ENCODE measurements around the gene FADS2. TPM values are rescaled to one million over a fixed set of nuclear protein-coding genes. Genes with fewer than 3 reads are reported as not detected.

Gene FADS2
- total RNA-seq, 4 donors from 2014 or later, result 1.5 to 6.4 (median 4.0) TPM

DNA sequence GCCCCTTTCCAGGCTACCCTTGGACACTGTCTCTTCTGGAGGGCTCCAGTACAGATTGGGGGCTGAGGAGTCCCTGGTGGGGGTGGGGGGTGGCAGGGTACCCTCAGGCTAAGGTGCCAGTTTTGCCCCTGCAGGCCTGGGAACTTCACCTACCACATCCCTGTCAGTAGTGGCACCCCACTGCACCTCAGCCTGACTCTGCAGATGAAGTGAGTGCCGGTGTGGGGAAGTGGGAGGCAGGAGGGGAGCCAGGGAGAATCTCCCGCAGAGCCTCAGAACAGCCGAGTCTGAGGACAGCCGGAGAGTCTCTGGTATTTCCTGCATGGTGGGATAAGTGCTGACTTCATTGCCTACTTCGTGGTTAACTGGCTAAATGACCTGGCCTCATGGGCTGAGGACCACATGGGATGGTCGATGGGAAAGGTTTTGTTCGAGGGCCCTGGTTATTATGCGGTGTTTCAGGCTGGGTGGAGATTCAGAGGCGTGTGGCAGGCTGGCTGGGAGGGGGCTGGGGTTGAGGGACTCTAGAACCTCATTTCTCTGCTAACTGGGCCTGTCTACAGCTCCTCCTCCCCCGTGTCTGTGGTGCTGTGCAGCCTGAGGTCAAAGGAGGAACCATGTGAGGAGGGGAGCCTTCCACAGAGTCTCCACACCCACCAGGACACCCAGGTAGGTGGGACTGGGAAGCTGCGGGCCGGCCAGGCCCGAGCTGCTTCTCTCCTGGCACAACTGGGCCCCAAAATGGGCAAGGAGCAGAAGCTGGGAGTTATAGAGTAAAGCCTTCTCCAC lies 44.2 kb upstream of the FADS2 start:
- intact Hi-C loops (cut with DNase I; ENCODE audit: low total_unique reads), result no loop called here
- Histone ChIP-seq H3K4me1 (no peaks in the 10 kb centered on the region), H3K27me3 (no peaks in the 10 kb centered on the region), H3K9me3 (no peaks in the 10 kb centered on the region), H3K4me3 (no peak overlapping the region), H3K36me3 (peaks cover 0 to 31% of the 10 kb centered on the region in 2 donors), H3K27ac (no peak overlapping the region)
- DNase-seq, result no peak
- TF ChIP-seq POLR2A (IDR thresholded peaks at IDR 0.05) (no peak), CTCF (IDR thresholded peaks at IDR 0.05 in 4 of 5, conservative IDR thresholded peaks at IDR 0.05 in 1 of 5) (no peak)
- in situ Hi-C loops (cut with MboI; ENCODE audit: low sequenced_read_pairs in 4 of 4), result loop anchor here in 1 of 4 donors (25.0 kb wide), 1 partner anchor 528 kb away; no protein-coding TSS in a partner anchor
- no peak for ATAC-seq

- intact Hi-C loops (cut with DNase I; ENCODE audit: low total_unique reads) (no loop called here), in situ Hi-C loops (cut with MboI; ENCODE audit: low sequenced_read_pairs in 4 of 4) (loop anchor here in 1 of 4 donors (25.0 kb wide), 1 partner anchor 528 kb away; no protein-coding TSS in a partner anchor)
- no peaks in the 10 kb centered on the region for H3K4me1 ChIP-seq
- DNase-seq (no peak), ATAC-seq (no peak)
- peaks cover 0 to 37% of the 10 kb centered on the region in 2 donors for H3K36me3 ChIP-seq
- H3K27ac ChIP-seq, result no peak overlapping the region
- TF ChIP-seq CTCF (IDR thresholded peaks at IDR 0.05 in 4 of 5, conservative IDR thresholded peaks at IDR 0.05 in 1 of 5), result no peak
- no peak for TF ChIP-seq POLR2A (IDR thresholded peaks at IDR 0.05)
- H3K4me3 ChIP-seq, result no peak overlapping the region
- H3K27me3 ChIP-seq, result no peaks in the 10 kb centered on the region
- H3K9me3 ChIP-seq, result no peaks in the 10 kb centered on the region
Observed at GRCh38 chr11:61784506-61784805, 43.6 kb upstream of the FADS2 start.

DNA sequence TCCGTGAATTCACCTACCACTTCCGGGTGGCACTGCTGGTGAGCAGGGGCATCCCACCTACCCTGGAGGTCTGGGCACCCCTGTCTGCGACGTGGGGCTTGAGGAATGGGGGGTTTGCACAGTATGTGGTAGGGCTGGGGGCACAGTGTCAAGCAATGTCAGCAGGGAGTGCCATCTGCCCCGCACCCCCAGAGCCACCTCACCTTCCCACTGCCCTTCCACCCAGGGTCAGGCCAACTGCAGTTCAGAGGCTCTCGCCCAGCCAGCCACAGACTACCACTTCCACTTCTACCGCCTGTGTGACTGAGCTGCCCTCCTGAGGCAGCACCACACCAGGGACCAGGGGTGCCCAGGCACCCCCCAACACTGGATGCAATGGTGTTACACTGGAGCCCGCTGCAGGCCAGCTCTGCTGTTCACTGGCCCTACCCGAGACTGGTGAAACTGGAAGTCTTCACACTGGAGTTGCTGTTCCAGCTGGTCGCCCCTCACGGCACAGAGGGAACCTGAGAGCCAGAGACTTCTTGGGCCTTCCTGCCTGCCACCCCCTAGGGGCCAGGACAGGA lies 42.2 kb upstream of the FADS2 start:
- Histone ChIP-seq H3K36me3 (peaks cover 0 to 49% of the 10 kb centered on the region in 2 donors), H3K27me3 (no peaks in the 10 kb centered on the region), H3K4me3 (no peak overlapping the region), H3K27ac (no peak overlapping the region), H3K4me1 (no peaks in the 10 kb centered on the region), H3K9me3 (no peaks in the 10 kb centered on the region)
- no peak for ATAC-seq
- in situ Hi-C loops (cut with MboI; ENCODE audit: low sequenced_read_pairs in 4 of 4) (loop anchor here in 1 of 4 donors (25.0 kb wide), 1 partner anchor 526 kb away; no protein-coding TSS in a partner anchor), intact Hi-C loops (cut with DNase I; ENCODE audit: low total_unique reads) (no loop called here)
- TF ChIP-seq POLR2A (IDR thresholded peaks at IDR 0.05) (no peak), CTCF (IDR thresholded peaks at IDR 0.05 in 4 of 5, conservative IDR thresholded peaks at IDR 0.05 in 1 of 5) (no peak)
- DNase-seq, result no peak

GRCh38 chr11:61787928-61788491 lies 40.1 kb upstream of the FADS2 start:
- Histone ChIP-seq H3K36me3 (peaks cover 0 to 49% of the 10 kb centered on the region in 2 donors), H3K27me3 (no peaks in the 10 kb centered on the region), H3K27ac (no peak overlapping the region), H3K4me3 (no peak overlapping the region), H3K4me1 (peaks cover 8 to 11% of the 10 kb centered on the region in 2 donors), H3K9me3 (no peaks in the 10 kb centered on the region)
- intact Hi-C loops (cut with DNase I; ENCODE audit: low total_unique reads) (no loop called here), in situ Hi-C loops (cut with MboI; ENCODE audit: low sequenced_read_pairs in 4 of 4) (loop anchor here in 1 of 4 donors (25.0 kb wide), 1 partner anchor 524 kb away; no protein-coding TSS in a partner anchor)
- TF ChIP-seq CTCF (IDR thresholded peaks at IDR 0.05 in 4 of 5, conservative IDR thresholded peaks at IDR 0.05 in 1 of 5) (no peak), POLR2A (IDR thresholded peaks at IDR 0.05) (no peak)
- DNase-seq, result no peak
- ATAC-seq, result no peak

Data from gastrocnemius medialis (tissue), 4 donors.